ENCODE measurements around the gene SSU72.

SSU72 gene

GRCh38 chr1:1616838-1617237 is 42.2 kb upstream of the SSU72 start:
- TF ChIP-seq CTCF (IDR thresholded peaks at IDR 0.05; ENCODE audit: borderline replicate concordance, control extremely low read depth, extremely low read depth, insufficient read depth, missing control alignments), result no peak
- in situ Hi-C loops (cut with MboI; ENCODE audit: low sequenced_read_pairs, unreplicated experiment), result no loop called here
- DNase-seq (ENCODE audit: low spot score), result no peak

- peak; percentile 73 for DNase-seq (ENCODE audit: low spot score)
- no peak for TF ChIP-seq CTCF (IDR thresholded peaks at IDR 0.05; ENCODE audit: borderline replicate concordance, control extremely low read depth, extremely low read depth, insufficient read depth, missing control alignments)
- in situ Hi-C loops (cut with MboI; ENCODE audit: low sequenced_read_pairs, unreplicated experiment), result no loop called here
Observed at GRCh38 chr1:1616045-1616790, 41.6 kb upstream of the SSU72 start.

- in situ Hi-C loops (cut with MboI; ENCODE audit: low sequenced_read_pairs, unreplicated experiment), result no loop called here
- peak; percentile 100 for DNase-seq (ENCODE audit: low spot score)
- no peak for TF ChIP-seq CTCF (IDR thresholded peaks at IDR 0.05; ENCODE audit: borderline replicate concordance, control extremely low read depth, extremely low read depth, insufficient read depth, missing control alignments)
Observed at GRCh38 chr1:1615256-1616044, 40.8 kb upstream of the SSU72 start, which contains the start of gene MIB2. MIB2 (plus strand) TSS chr1:1615500; CDS start chr1:1623453, 7,953 bp downstream.

- TF ChIP-seq CTCF (IDR thresholded peaks at IDR 0.05; ENCODE audit: borderline replicate concordance, control extremely low read depth, extremely low read depth, insufficient read depth, missing control alignments), result no peak
- DNase-seq (ENCODE audit: low spot score), result no peak
- in situ Hi-C loops (cut with MboI; ENCODE audit: low sequenced_read_pairs, unreplicated experiment), result no loop called here
Observed at GRCh38 chr1:1614954-1615255, 40.2 kb upstream of the SSU72 start.

GRCh38 chr1:1614204-1614953 is 39.7 kb upstream of the SSU72 start:
- in situ Hi-C loops (cut with MboI; ENCODE audit: low sequenced_read_pairs, unreplicated experiment), result no loop called here
- no peak for TF ChIP-seq CTCF (IDR thresholded peaks at IDR 0.05; ENCODE audit: borderline replicate concordance, control extremely low read depth, extremely low read depth, insufficient read depth, missing control alignments)
- DNase-seq (ENCODE audit: low spot score), result no peak

GRCh38 chr1:1613509-1614082 is 38.9 kb upstream of the SSU72 start:
- no peak for TF ChIP-seq CTCF (IDR thresholded peaks at IDR 0.05; ENCODE audit: borderline replicate concordance, control extremely low read depth, extremely low read depth, insufficient read depth, missing control alignments)
- in situ Hi-C loops (cut with MboI; ENCODE audit: low sequenced_read_pairs, unreplicated experiment), result no loop called here
- no peak for DNase-seq (ENCODE audit: low spot score)
